Upper lobe of left lung (tissue), 6 donors: Measurements from ENCODE around the gene TMTC1. TPM values are rescaled to one million over a fixed set of nuclear protein-coding genes. Genes with fewer than 3 reads are reported as not detected.

Experiments used
- ATAC-seq, 2 donors: fragments of 200-7000 bp; cut with Tn5 transposase; one replicate each; pipeline ENCODE4 v1.9.1; 2022; ENCODE audit warnings: mild to moderate bottlenecking in 2 of 2, moderate library complexity in 2 of 2; ENCODE audit not compliant: low FRiP score in 2 of 2
- DNase-seq, 2 donors: peaks; one replicate each; pipeline ENCODE4 v3.0.0-alpha.2; 2019 to 2020
- H3K27ac ChIP-seq, 4 donors: fragments of 200-600 bp; sonication (generic); one replicate each; pipeline ENCODE4 v1.5.1; 2016 to 2019
- H3K27me3 ChIP-seq, 4 donors: fragments of 200-600 bp; sonication (generic); one replicate each; pipeline ENCODE4 v1.5.1; 2017 to 2019
- H3K36me3 ChIP-seq, 4 donors: fragments of 200-600 bp; sonication (generic); one replicate each; pipeline ENCODE4 v1.5.1; 2016 to 2019
- H3K4me1 ChIP-seq, 4 donors: fragments of 200-600 bp; sonication (generic); one replicate each; pipeline ENCODE4 v1.5.1; 2018 to 2019
- H3K4me3 ChIP-seq, 4 donors: fragments of 200-600 bp; sonication (generic); one replicate each; pipeline ENCODE4 v1.5.1; 2017 to 2019; ENCODE audit warnings: mild to moderate bottlenecking in 2 of 4, moderate library complexity in 1 of 4
- H3K9me3 ChIP-seq, 4 donors: fragments of 200-600 bp; sonication (generic); one replicate each; pipeline ENCODE4 v1.5.1; 2018 to 2019
- CTCF ChIP-seq, 6 experiments: fragments of 450-650 bp in 4 of 6; fragments of 200-600 bp in 2 of 6; sonication (generic) in 2 of 6; IDR thresholded peaks; one replicate each; pipeline ENCODE4 v1.5.1; 2016 to 2019; ENCODE audit warnings: antibody characterized with exemption in 6 of 6
- EP300 ChIP-seq, 4 donors: sonication (generic); formaldehyde crosslinking; IDR thresholded peaks; one replicate each; pipeline ENCODE4 v1.5.1; 2017; ENCODE audit warnings: antibody characterized with exemption in 4 of 4, control low read depth in 2 of 4
- POLR2A ChIP-seq, 4 donors: fragments of 450-650 bp; IDR thresholded peaks; one replicate each; pipeline ENCODE4 v1.5.1; 2016 to 2017; ENCODE audit warnings: antibody characterized with exemption in 4 of 4, mild to moderate bottlenecking in 2 of 4
- POLR2AphosphoS5 ChIP-seq, 2 donors: sonication (generic); formaldehyde crosslinking; IDR thresholded peaks; one replicate each; pipeline ENCODE4 v1.5.1; 2017; ENCODE audit warnings: antibody characterized with exemption in 2 of 2
- whole genome bisulfite sequencing, 2 donors: methylation state at CpG; one replicate each; pipeline ENCODE4 v1.1.5; 2017 to 2018; 5-methylcytosine and 5-hydroxymethylcytosine counted together
- total RNA-seq, 6 donors: library from RNA; depleted of rRNA in 4 of 6; stranded (reverse); fragments of >200 nt in 4 of 6; gene quantifications; one replicate each; pipeline versions ENCODE4 v1.1.0 to v1.2.1, GENCODE V29; 2016 to 2021
- donor health status: DM: no; HTN: no; CAD: no; lungs with moderate emphysema.
- donor health status: DM: no; HTN: yes; CAD: no; lungs with severe emphysema.

The TMTC1 gene
- total RNA-seq, 6 donors from 2014 or later, result 25.1 to 39.3 (median 29.7) TPM

GRCh38 chr12:29695800-29696199 lies 87.9 kb downstream of the TMTC1 start:
- no peaks in the 10 kb centered on the region for H3K36me3 ChIP-seq
- no peaks in the 10 kb centered on the region for H3K27me3 ChIP-seq
- no peak overlapping the region for H3K27ac ChIP-seq
- ATAC-seq (no peak), DNase-seq (no peak)
- H3K9me3 ChIP-seq, result no peaks in the 10 kb centered on the region
- TF ChIP-seq CTCF (IDR thresholded peaks at IDR 0.05), result no peak
- no peak for TF ChIP-seq EP300 (IDR thresholded peaks at IDR 0.05)
- no peak for TF ChIP-seq POLR2A (IDR thresholded peaks at IDR 0.05)
- TF ChIP-seq POLR2AphosphoS5 (IDR thresholded peaks at IDR 0.05), result no peak
- 79 to 80% methylated on average over 3 of the region's 3 CpGs for WGBS, 2 donors
- no peaks in the 10 kb centered on the region for H3K4me1 ChIP-seq
- no peak overlapping the region for H3K4me3 ChIP-seq

GRCh38 chr12:29695026-29695425 lies 88.7 kb downstream of the TMTC1 start:
- no peak overlapping the region for H3K27ac ChIP-seq
- 91 to 94% methylated on average over 2 of the region's 2 CpGs for WGBS, 2 donors
- no peaks in the 10 kb centered on the region for H3K27me3 ChIP-seq
- no peak for TF ChIP-seq POLR2AphosphoS5 (IDR thresholded peaks at IDR 0.05)
- no peak for TF ChIP-seq CTCF (IDR thresholded peaks at IDR 0.05)
- TF ChIP-seq EP300 (IDR thresholded peaks at IDR 0.05), result no peak
- no peak for TF ChIP-seq POLR2A (IDR thresholded peaks at IDR 0.05)
- ATAC-seq (no peak), DNase-seq (no peak)
- no peaks in the 10 kb centered on the region for H3K4me1 ChIP-seq
- no peak overlapping the region for H3K4me3 ChIP-seq
- H3K36me3 ChIP-seq, result no peaks in the 10 kb centered on the region
- no peaks in the 10 kb centered on the region for H3K9me3 ChIP-seq

GRCh38 chr12:29694002-29694401 lies 89.7 kb downstream of the TMTC1 start:
- TF ChIP-seq CTCF (IDR thresholded peaks at IDR 0.05), result no peak
- no peak for TF ChIP-seq POLR2AphosphoS5 (IDR thresholded peaks at IDR 0.05)
- no peak for TF ChIP-seq EP300 (IDR thresholded peaks at IDR 0.05)
- TF ChIP-seq POLR2A (IDR thresholded peaks at IDR 0.05), result no peak
- Histone ChIP-seq H3K27me3 (no peaks in the 10 kb centered on the region), H3K27ac (no peak overlapping the region), H3K4me3 (no peak overlapping the region), H3K9me3 (no peaks in the 10 kb centered on the region), H3K4me1 (no peaks in the 10 kb centered on the region), H3K36me3 (no peaks in the 10 kb centered on the region)
- WGBS, 2 donors, result 83 to 88% methylated on average over 5 of the region's 5 CpGs
- DNase-seq (no peak), ATAC-seq (no peak)

- TF ChIP-seq CTCF (IDR thresholded peaks at IDR 0.05), result no peak
- no peak for TF ChIP-seq POLR2A (IDR thresholded peaks at IDR 0.05)
- no peak for TF ChIP-seq POLR2AphosphoS5 (IDR thresholded peaks at IDR 0.05)
- TF ChIP-seq EP300 (IDR thresholded peaks at IDR 0.05), result no peak
- 78% methylated on average over 3 of the region's 3 CpGs; no CpG with 5 or more reads in 1 of the 2 donors for WGBS, 2 donors
- DNase-seq, result no peak
These were observed 91.5 kb downstream of the TMTC1 start for GRCh38 chr12:29692237-29692636.

GRCh38 chr12:29691161-29691854 lies 92.4 kb downstream of the TMTC1 start:
- WGBS, 2 donors, result 45 to 82% methylated on average over 3 to 7 of the region's 7 CpGs
- H3K9me3 ChIP-seq, result no peaks in the 10 kb centered on the region
- H3K27me3 ChIP-seq, result no peaks in the 10 kb centered on the region
- TF ChIP-seq EP300 (IDR thresholded peaks at IDR 0.05) (no peak), CTCF (IDR thresholded peaks at IDR 0.05) (no peak), POLR2AphosphoS5 (IDR thresholded peaks at IDR 0.05) (no peak), POLR2A (IDR thresholded peaks at IDR 0.05) (no peak)
- no peaks in the 10 kb centered on the region for H3K4me1 ChIP-seq
- ATAC-seq (peak; percentile 28 to 49), DNase-seq (no peak)
- H3K4me3 ChIP-seq, result no peak overlapping the region
- H3K27ac ChIP-seq, result no peak overlapping the region
- no peaks in the 10 kb centered on the region for H3K36me3 ChIP-seq

More at GRCh38 chr12:29692237-29692636, 91.5 kb downstream of the TMTC1 start:
- Histone ChIP-seq H3K27ac (no peak overlapping the region), H3K36me3 (no peaks in the 10 kb centered on the region), H3K4me1 (no peaks in the 10 kb centered on the region), H3K4me3 (no peak overlapping the region), H3K27me3 (no peaks in the 10 kb centered on the region), H3K9me3 (no peaks in the 10 kb centered on the region)
- no peak for ATAC-seq
